ENCODE results near the gene STARD5.

DNA sequence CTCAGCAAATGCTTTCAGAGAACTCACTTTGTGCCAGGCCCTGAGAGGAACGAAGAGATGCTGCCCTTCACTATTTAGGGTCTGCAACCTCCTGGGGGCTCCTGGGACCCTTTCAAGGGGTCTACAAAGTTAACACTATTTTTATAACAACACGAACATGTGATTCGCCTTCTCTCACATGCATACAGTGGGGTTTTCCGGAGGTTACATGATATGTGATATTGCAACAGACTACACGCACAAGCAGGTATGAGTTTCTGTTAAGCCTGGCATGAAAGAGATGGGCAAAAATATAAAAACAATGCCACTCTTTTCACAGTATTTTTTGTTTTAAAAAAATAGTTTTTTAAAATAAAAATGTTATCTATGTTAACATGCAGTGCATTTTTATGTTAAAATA is 10.3 kb downstream of the STARD5 start:
- TF ChIP-seq, protein P1, sequence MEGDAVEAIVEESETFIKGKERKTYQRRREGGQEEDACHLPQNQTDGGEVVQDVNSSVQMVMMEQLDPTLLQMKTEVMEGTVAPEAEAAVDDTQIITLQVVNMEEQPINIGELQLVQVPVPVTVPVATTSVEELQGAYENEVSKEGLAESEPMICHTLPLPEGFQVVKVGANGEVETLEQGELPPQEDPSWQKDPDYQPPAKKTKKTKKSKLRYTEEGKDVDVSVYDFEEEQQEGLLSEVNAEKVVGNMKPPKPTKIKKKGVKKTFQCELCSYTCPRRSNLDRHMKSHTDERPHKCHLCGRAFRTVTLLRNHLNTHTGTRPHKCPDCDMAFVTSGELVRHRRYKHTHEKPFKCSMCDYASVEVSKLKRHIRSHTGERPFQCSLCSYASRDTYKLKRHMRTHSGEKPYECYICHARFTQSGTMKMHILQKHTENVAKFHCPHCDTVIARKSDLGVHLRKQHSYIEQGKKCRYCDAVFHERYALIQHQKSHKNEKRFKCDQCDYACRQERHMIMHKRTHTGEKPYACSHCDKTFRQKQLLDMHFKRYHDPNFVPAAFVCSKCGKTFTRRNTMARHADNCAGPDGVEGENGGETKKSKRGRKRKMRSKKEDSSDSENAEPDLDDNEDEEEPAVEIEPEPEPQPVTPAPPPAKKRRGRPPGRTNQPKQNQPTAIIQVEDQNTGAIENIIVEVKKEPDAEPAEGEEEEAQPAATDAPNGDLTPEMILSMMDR (IDR thresholded peaks at IDR 0.05), result no peak
- TF ChIP-seq EP300 (IDR thresholded peaks at IDR 0.05), result no peak
